Inferior parietal cortex (tissue), 1 donor: Measurements from ENCODE around the gene PPP1R3C.

Experiments used
- DNase-seq: peaks from one replicate; pipeline ENCODE4 v3.0.0-alpha.2; 2016; ENCODE audit errors: extremely low spot score

The PPP1R3C gene

DNA sequence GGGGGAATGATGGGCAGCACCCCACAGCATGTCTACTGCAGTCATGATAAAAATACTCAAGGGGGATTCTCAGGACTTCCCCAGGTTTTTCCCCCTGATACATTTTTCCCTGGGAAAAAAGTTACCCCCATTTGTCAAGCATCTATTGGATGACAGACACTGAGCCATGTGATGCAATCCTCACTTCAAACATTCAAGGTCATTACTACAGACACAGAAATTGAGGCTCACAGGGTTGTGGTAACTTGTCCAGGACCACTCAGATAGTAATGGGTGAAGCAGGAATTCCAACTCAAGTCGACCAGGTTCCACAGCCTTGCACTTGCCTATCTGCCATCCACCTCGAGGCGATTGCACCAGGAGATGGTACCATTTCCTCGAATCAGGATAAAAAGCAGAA is 31.7 kb downstream of the PPP1R3C start:
- no peak for DNase-seq

DNA sequence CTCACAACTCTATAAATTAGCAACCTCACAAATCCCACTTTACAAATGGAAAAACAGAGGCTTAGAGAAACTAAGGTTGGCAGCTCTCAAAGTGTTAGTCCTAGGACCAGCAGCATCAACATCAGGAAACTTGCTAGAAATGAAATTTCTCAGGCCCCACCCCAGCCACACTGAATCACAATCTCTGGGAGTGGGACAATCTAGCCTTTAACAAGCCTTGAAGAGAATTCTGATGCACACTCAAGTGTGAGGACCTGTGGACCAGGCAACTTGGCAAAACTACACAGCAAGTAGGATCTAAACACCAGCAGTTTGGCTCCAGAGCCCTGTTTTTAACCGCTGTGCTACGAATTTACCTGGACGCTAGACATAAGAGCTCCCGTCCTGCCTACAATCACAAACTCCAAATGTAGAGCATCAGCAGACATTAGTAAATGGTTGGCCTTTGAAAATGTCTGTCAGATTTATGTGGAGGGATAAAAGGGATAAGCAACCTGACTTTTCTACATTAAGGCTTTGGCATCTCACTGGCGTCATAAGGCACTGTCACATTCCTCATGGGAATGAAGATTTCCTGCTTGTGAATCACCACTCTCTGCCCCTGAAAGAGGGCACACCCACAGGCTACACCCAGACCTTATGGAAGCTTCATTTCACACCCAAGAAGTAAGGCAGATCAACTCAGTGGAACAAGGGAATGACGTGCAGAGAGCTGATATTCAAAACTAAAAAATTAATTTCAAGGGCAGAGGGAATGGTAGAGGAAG is 34.5 kb downstream of the PPP1R3C start:
- no peak for DNase-seq

DNA sequence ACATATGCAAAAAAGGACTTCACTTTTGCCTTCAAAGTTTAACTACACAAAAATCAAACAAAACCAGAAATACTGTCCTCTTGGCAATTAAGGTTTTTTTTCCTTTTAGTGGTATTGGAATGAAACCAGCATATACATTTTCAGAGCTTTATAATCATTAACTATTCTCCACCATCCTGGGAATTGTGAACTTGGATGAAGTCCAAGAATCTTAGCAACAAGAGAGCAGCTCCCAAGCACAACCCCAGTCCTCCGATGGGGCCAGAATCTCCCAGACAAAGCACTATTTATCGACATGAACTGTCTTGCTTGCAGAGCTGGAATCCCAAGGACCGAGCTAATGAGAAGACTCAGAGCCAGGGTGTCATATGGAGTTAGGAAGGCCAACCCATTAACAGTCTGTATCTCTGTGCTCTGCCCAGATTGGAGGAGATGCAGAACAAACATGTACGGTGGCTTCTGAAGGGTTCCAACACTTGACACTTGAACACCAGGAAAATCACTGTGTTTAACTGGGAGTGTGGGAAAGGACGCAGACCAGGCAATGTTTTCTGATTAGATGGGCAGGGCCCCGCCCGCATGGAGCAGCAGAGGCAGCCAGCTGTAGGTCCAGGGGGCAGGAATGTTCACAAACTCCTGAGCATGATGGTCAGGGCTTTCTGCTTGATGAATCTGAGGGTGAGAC is 35.5 kb downstream of the PPP1R3C start:
- DNase-seq: no peak

DNA sequence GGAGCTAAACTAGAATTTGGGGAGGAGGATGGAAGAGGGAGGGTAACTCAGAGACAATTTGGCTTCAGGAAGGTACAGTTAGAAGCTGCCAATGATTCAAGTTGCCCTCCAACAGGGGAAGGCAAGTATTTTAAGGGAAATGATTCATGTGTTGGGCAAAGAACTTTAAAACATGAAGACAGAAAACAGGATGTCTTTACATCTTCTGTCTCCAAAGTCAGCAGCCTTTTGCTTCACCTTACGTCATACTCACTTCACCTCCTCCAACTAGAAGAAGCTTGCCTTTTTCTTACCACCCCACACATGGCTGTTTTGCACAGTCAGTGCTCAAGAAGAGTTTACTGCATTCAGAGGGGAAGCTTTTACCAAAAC is 36.1 kb downstream of the PPP1R3C start:
- DNase-seq: no peak

DNA sequence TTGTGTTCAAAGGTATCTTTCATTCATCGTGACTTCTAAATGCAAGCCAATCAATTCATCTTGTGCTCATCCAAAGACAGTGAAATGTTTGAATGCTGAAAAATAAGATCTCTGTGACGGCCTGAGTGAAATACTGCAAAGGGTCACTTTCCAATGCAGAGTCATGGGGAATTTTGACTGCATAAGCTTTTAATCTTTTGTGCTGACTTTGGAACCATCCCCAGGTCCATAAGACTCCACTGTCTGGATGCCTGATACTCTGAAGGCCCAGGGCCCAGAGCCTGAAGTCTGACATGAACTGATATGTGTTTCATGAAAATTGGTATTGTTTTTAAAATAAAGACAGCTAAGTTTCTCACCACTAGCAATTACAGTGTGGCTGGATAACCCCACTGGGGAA is 39.0 kb downstream of the PPP1R3C start:
- no peak for DNase-seq

DNA sequence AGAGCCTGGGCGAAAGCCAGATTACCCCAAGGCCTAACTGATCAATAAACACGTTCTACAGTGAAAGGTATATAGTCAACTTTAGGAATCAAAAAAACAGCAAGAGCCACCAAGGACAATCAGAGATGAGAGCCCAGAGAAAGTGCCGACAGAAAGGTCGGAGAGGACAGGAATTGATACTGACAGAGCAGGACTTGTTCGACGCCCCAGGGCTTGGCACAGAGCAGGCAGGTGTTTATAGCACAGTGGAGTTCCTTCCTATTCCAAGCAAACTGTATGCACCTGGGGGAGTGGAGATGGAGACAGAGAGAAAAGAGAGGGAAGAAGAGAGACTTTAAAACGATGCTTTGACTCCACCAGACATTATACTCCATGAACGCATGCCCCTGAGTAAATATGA is 39.5 kb downstream of the PPP1R3C start:
- no peak for DNase-seq

DNA sequence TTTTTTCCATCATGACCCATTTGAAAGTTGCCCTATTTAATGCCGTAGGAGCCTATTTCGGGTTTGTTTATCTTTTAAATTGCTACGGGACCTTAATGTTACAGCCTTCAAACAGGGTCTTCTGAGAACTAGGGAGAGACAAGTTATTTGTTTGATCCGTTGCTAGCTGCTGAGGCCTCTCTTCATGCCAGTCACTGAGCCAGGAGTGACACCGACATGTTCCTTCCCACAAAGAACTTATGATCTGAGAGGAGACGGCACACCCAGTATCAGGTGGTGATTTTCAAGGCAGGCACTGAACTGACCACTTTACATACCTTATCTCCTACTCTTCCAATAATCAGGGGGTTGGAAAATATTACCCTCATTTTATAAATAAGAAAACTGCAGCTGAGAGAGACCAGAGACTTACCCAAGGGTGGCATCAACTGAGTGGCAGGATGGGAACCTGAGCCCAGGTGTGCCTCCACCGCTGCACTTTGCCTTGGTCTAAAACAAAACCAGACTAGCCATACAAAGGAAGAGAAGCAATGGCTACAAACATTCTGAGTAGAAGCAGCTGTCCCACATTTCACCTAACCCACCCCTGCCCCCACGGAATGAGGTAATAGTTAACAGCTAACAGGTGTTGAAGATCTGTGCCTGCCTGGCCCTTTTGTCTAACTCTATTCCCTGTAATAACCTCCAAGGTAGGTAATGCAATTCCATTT is 40.5 kb downstream of the PPP1R3C start:
- DNase-seq: no peak

DNA sequence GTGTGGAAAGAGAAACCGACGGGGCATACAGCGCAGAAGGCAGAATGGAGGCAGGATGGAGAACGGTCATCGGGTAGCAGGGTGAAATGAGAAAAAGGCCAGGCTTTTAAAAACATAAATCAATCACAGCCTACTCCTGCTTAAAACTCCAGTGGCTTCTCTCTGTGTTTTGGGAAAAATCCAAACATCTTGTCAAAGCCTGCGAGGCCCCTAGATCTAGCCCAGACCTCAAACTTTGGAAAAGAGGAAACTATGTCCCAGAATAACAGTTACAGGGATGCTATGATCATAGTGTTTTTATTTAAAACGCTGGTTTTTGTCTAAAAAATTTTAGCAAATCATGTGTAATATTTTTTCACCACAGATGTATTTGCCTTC is 41.1 kb downstream of the PPP1R3C start:
- no peak for DNase-seq

DNA sequence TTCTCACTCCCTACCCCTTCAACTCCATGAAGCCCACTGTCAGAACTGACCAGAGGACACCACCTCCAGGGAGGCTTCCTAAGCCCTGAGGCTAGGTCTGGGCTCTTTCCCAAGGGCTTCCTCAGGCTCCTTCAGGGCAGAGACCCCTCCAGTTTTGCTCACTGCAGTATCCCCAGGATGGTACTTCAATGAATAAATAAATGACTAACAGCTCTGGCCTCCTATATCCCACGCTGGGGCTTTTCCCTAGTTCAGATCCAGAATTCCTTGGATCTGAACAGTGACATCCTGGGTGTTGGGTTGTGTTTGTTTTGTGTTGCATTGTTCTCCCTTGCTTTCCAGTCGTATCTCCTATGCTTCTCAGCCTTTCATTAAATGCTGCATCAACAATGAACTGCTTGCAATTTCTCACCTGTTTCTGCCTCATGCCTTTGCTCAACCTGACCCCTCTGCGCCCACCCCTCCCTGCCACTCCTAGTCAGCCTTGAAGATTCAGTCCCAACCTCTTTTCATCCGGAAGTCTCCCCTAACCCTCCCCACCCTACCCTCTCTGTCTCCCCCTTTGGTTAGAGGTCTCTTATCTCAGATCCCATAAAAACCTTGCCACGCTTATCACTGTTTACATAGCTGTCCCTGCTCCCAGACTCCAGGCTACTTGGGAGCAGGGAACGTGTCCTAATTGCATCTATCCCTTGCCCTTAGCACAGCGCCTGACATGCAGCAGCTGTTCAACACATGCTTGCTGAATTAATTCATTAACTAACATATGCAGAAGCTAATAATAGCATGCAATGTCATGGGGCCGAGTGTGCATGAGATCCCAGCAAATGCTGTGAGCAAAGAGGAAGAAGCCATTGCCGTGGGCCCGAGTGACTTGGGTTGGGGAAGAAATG is 41.7 kb downstream of the PPP1R3C start:
- no peak for DNase-seq

DNA sequence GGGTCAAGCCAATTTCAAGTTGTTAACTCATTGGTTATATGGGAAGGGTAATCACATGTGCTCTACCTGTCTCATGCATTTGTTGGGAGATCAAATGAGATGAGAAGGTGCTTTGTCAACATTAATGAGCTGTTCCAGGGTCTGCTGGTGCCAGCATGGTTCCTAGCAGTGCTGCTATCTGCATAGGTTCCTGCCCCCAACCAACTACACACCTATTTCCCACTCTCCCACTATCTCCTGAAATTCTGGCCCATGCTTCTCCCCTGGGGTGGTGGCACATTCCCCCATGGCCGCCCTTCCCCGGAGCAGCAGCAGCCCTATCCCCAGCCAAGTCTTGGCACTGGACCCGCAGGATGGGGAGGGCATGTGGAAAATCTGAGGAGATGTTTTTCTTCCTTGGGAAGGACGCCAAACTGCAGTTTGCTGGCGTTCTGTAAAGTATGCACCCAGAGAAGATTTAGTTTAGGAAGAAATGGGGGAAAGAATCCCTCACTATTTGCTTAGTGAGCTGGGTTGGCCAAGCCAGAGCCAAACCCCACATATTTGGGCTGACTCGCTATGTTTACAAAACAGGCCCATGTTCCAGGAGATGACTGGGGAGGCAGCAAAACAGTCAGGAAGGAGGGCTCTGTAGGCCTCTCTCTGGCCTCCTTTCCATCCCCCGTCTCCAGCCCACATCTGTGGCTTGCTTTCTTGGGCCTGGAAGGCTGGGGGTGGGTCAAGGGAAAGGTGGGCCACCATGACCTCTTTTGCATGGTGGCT is 42.5 kb downstream of the PPP1R3C start:
- no peak for DNase-seq

DNA sequence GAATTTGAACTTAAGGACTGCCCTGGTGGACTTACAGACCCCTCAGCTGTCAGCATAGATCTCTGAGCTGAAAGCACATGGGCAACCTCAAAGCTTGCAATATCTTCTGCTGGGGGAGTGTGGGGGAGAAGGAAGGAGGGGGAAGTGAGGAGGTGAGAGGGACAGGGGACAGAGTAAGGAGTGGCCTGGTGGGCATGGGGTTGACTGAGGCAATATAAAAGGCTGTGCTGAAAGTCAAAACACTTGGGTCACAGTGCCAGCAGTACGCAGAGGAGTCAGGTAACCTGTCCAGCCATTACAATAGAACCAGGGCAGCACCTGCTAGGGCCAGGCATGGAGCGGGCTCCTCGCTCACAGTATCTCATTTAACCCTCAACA is 43.2 kb downstream of the PPP1R3C start:
- DNase-seq: no peak

DNA sequence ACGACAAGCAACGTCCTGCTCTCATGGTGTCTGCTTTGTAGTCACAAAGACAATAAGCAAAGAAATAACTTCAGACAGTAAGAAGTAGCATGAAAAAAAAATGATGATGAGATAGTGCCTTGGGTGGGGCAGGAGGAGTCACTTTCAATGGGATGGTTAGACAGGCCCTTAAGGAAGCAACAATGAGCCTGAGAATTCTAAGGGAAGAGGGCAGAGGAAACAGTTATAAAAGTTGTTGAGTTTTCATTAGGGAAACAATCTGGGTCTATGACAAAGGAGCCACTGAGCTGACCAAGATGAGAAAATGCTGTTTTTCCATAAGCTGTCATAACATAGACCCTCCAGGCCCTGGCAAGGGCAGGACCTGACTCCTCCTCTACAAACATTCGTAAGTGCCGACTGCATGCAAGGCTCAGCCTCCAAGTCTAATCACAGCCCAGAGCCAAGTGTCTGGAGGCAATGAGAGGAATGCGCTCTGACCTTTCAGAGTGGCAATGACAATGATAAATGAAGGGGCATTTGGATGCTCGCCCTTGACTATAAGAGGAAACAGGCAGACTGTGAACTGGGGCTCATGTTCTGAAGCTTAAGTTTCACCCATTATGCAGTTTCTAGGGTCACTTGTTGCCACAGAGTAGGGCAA is 43.7 kb downstream of the PPP1R3C start:
- no peak for DNase-seq

DNA sequence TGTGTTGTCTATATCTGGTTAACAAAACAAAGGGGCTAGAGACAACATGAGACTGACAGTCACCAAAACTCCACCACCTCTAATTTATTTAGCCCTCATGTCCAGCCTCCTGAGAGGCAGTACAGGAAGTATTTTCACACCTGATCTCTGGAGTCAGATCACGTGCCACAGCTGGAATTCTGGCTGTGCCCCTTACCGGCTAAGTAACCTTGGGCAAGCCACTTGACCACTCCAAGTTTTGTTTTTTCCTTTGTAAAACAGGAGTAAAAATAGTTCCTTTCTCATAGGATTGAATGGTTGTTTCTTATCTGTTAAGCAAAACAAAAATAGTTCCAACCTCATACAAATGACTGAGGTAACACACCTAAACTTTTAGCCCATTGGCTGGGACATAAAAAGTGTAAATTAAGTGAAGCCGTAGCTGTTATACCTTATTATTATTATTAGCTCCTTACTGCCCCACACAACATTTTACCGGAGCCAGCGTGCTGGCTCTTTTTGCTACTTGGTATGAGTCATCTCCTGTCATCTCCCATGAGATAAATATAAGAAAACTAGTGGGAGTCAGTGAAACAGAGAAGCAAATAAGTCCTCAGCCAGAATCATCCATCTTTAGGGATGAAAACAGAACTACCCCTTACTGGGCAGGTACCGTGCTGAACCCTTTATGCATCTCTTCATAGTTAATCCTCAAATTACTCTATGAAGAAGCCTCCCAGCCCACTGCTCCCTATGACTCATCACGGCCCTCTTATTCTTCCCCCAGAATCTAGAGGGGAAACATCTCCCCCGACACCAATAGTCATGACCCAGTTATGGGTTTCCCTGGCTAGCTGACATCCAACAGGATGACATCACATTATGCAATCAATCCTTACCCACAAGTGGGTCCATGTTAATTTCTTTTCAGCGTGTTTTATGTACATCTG is 44.9 kb downstream of the PPP1R3C start:
- no peak for DNase-seq

DNA sequence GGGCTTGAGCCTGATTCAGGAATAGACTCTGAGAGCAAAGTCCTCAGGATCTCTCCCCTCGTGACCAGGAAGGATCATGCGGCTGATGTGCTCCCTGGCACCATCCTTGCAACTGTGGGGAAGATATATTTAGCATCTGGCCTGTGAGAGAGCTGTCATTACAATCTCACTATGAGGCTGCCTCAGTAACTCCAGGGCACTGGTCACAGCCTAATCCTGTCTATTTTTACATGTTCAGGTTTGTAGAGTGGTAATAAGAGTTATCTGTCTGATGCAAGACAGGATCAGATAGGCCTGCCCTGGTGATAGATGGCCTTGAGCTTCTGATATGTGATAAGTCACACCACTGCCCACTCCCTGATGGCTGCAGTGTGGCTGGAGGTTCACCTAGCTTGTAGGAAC is 50.7 kb downstream of the PPP1R3C start:
- no peak for DNase-seq

DNA sequence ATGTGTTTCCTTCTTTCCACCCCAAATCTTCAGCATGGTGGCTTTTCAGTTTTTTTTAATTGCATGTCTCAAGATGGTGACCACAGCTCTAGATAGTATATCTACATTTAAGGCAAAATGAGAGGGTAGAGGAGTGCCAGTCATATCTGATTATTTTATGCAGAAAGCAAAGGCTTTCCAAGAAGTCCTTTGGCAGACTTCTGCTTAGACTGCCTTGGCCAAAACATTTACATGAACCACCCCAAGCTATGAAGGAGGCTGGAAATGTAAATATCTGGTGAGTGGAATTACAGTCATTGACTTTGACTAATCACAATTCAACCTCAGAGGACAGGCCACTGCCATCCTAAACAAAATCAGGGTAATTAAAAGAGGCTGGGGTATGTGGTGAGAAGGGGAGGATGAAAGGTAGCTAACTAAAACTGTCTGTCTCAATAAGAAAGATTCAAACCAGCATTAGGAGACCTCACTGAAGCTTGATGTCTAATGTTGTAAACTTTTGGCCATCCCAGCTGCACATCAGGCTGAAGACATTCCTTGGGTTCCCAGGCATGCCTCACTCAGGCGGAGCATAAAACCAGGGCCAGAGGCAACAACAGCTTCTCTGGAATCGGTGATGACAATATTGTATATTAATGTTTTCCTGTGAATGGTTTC is 53.4 kb downstream of the PPP1R3C start:
- no peak for DNase-seq
